Neural progenitor cell (in vitro differentiated cells): ENCODE results near the gene PTPRK.

ENCODE experiments used
- CTCF ChIP-seq: fragments of 200-600 bp; sonication (generic); IDR thresholded peaks from 2 replicates; pipeline ENCODE4 v1.5.1; 2017; ENCODE audit warnings: antibody characterized with exemption, mild to moderate bottlenecking
- EZH2 ChIP-seq: fragments of 200-600 bp; sonication (generic); IDR thresholded peaks from 2 replicates; pipeline ENCODE4 v1.6.1; 2017; ENCODE audit warnings: antibody characterized with exemption, mild to moderate bottlenecking, moderate library complexity
- EZH2phosphoT487 ChIP-seq: fragments of 200-600 bp; sonication (generic); IDR thresholded peaks from 2 replicates; pipeline ENCODE4 v1.6.1; 2017; ENCODE audit warnings: antibody characterized with exemption

- no peak for TF ChIP-seq CTCF
- no peak for TF ChIP-seq EZH2
- TF ChIP-seq EZH2phosphoT487, result no peak
Observed at GRCh38 chr6:128242765-128243403, 277.5 kb downstream of the PTPRK start.
